Tibial artery (tissue), 4 donors: ENCODE measurements around the gene DAZAP2.
"Not testable (repeated sequence)": the region's sequence is repeated elsewhere in the genome, so short reads cannot be mapped to it uniquely, and the experiment has no call there.

Experiments used
- DNase-seq, 2 donors: peaks; one replicate each; pipeline ENCODE4 v3.0.0-alpha.2; 2019
- H3K27ac ChIP-seq, 2 donors: fragments of 200-600 bp; sonication (generic) in 1 of 2; 1 replicate in 1 of 2; 2 replicates in 1 of 2; pipeline ENCODE4 v1.5.1; 2018 to 2019; ENCODE audit warnings: mild to moderate bottlenecking in 1 of 2
- H3K27me3 ChIP-seq, 2 donors: fragments of 200-600 bp; sonication (generic) in 1 of 2; one replicate each; pipeline versions ENCODE4 v1.5.1 to v1.6.0; 2016 to 2019
- H3K36me3 ChIP-seq, 3 donors: fragments of 200-600 bp; sonication (generic) in 2 of 3; one replicate each; pipeline ENCODE4 v1.5.1; 2016 to 2019; ENCODE audit warnings: mild to moderate bottlenecking in 2 of 3
- H3K4me1 ChIP-seq, 4 donors: fragments of 200-600 bp; sonication (generic) in 2 of 4; 1 replicate in 3 of 4; 2 replicates in 1 of 4; pipeline ENCODE4 v1.5.1; 2016 to 2019
- H3K4me3 ChIP-seq, 2 donors: fragments of 200-600 bp; sonication (generic) in 1 of 2; 1 replicate in 1 of 2; 2 replicates in 1 of 2; pipeline ENCODE4 v1.5.1; 2018 to 2019; ENCODE audit warnings: mild to moderate bottlenecking in 2 of 2
- H3K9me3 ChIP-seq, 3 donors: fragments of 200-600 bp; sonication (generic) in 1 of 3; one replicate each; pipeline ENCODE4 v1.5.1; 2016 to 2019
- CTCF ChIP-seq, 2 experiments: fragments of 200-600 bp in 1 of 2; fragments of 450-650 bp in 1 of 2; IDR thresholded peaks; one replicate each; pipeline ENCODE4 v1.5.1; 2017 to 2019; ENCODE audit warnings: antibody characterized with exemption in 2 of 2, mild to moderate bottlenecking in 1 of 2, moderate library complexity in 1 of 2
- intact Hi-C: fragments of 100-400 bp; cut with DNase I; formaldehyde crosslinking; loops from one replicate; pipeline ENCODE4 v1.15.0; 2023; ENCODE audit warnings: low total_unique reads

The DAZAP2 gene

GRCh38 chr12:51285843-51286242 lies 47.2 kb downstream of the DAZAP2 start:
- H3K4me1 ChIP-seq, result no peaks in the 10 kb centered on the region
- no peaks in the 10 kb centered on the region for H3K36me3 ChIP-seq
- intact Hi-C loops, result no loop called here
- H3K4me3 ChIP-seq, result no peak overlapping the region
- no peak overlapping the region for H3K27ac ChIP-seq
- no peak for TF ChIP-seq CTCF (IDR thresholded peaks at IDR 0.05)
- DNase-seq, result no peak
- H3K27me3 ChIP-seq, result no peaks in the 10 kb centered on the region
- no peaks in the 10 kb centered on the region for H3K9me3 ChIP-seq

GRCh38 chr12:51291603-51292513 lies 53.2 kb downstream of the DAZAP2 start:
- H3K27ac ChIP-seq, H3K4me3 ChIP-seq, H3K4me1 ChIP-seq, H3K9me3 ChIP-seq, intact Hi-C loops, H3K36me3 ChIP-seq, H3K27me3 ChIP-seq: not testable (repeated sequence)
- DNase-seq, result peak; percentile 64 to 78
